GM23338 (cell line): ENCODE data around the gene CGB2. TPM values are rescaled to one million over a fixed set of nuclear protein-coding genes. Genes with fewer than 3 reads are reported as not detected.

Experiments used
- ATAC-seq: fragments of 200-7000 bp; cut with Tn5 transposase; 3 replicates; pipeline ENCODE4 v1.9.1; 2020
- DNase-seq: peaks from one replicate; pipeline ENCODE4 v3.0.0-alpha.2; 2015; ENCODE audit warnings: low spot score
- H2AFZ ChIP-seq: fragments of 200-600 bp; sonication (generic); 2 replicates; pipeline ENCODE4 v1.8.0; 2016; ENCODE audit warnings: antibody characterized with exemption, mild to moderate bottlenecking, moderate library complexity
- H3F3A ChIP-seq: fragments of 200-600 bp; sonication (generic); replicated peaks from 2 replicates; pipeline ENCODE4 v1.8.0; 2017; ENCODE audit warnings: antibody characterized with exemption, mixed run types, low read depth
- H3K27ac ChIP-seq: fragments of 200-600 bp; sonication (generic); 2 replicates; pipeline ENCODE4 v1.6.1; 2016; ENCODE audit warnings: low read depth
- H3K27me3 ChIP-seq: fragments of 200-600 bp; sonication (generic); 2 replicates; pipeline ENCODE4 v1.8.0; 2016; ENCODE audit warnings: mild to moderate bottlenecking, mixed run types, moderate library complexity; ENCODE audit not compliant: insufficient read depth
- H3K36me3 ChIP-seq: fragments of 200-600 bp; sonication (generic); 2 replicates; pipeline ENCODE4 v1.8.0; 2016; ENCODE audit warnings: mild to moderate bottlenecking; ENCODE audit not compliant: insufficient read depth
- H3K4me1 ChIP-seq: fragments of 200-600 bp; sonication (generic); 2 replicates; pipeline ENCODE4 v1.8.0; 2016; ENCODE audit warnings: mild to moderate bottlenecking, moderate library complexity; ENCODE audit not compliant: insufficient read depth
- H3K4me2 ChIP-seq: fragments of 200-600 bp; sonication (generic); 2 replicates; pipeline ENCODE4 v1.7.1; 2017; ENCODE audit warnings: mixed run types
- H3K4me3 ChIP-seq: fragments of 200-600 bp; sonication (generic); 2 replicates; pipeline ENCODE4 v1.6.1; 2016; ENCODE audit warnings: mixed run types
- H3K79me2 ChIP-seq: fragments of 200-600 bp; sonication (generic); replicated peaks from 2 replicates; pipeline ENCODE4 v1.8.0; 2017; ENCODE audit warnings: mild to moderate bottlenecking; ENCODE audit not compliant: insufficient read depth
- H3K9me2 ChIP-seq: fragments of 200-600 bp; sonication (generic); 2 replicates; pipeline ENCODE4 v1.8.0; 2017; ENCODE audit not compliant: insufficient read depth
- H4K20me1 ChIP-seq: fragments of 200-600 bp; sonication (generic); replicated peaks from 2 replicates; pipeline ENCODE4 v1.8.0; 2017; ENCODE audit warnings: mild to moderate bottlenecking; ENCODE audit not compliant: insufficient read depth
- H3K27ac Mint-ChIP-seq: 2 replicates; pipeline ENCODE4 v1.8.0; 2020; ENCODE audit warnings: inconsistent platforms, mild to moderate bottlenecking, moderate library complexity, mixed read lengths
- H3K27me3 Mint-ChIP-seq: 3 replicates; pipeline ENCODE4 v1.8.0; 2022; ENCODE audit warnings: low read depth, mild to moderate bottlenecking, moderate library complexity, mixed read lengths, inconsistent platforms; ENCODE audit not compliant: insufficient read depth, poor library complexity
- H3K36me3 Mint-ChIP-seq: 3 replicates; pipeline ENCODE4 v1.8.0; 2021; ENCODE audit warnings: low read depth, mild to moderate bottlenecking, inconsistent platforms, moderate library complexity, mixed read lengths
- H3K4me1 Mint-ChIP-seq: 3 replicates; pipeline ENCODE4 v1.8.0; 2020; ENCODE audit warnings: mild to moderate bottlenecking, inconsistent platforms, mixed read lengths
- H3K4me3 Mint-ChIP-seq: 3 replicates; pipeline ENCODE4 v1.8.0; 2021; ENCODE audit warnings: moderate library complexity, mild to moderate bottlenecking, inconsistent platforms, mixed read lengths
- H3K9me3 Mint-ChIP-seq: 3 replicates; pipeline ENCODE4 v1.8.0; 2020; ENCODE audit warnings: moderate library complexity, mild to moderate bottlenecking, inconsistent platforms, mixed read lengths
- CREB1 ChIP-seq: fragments of 250-450 bp; sonication (Bioruptor Pico); IDR thresholded peaks from 2 replicates; pipeline ENCODE4 v1.5.0; 2020; ENCODE audit warnings: low read depth, mild to moderate bottlenecking, moderate library complexity
- JUNB ChIP-seq: IDR thresholded peaks from one replicate; pipeline ENCODE4 v1.6.1; 2016; ENCODE audit warnings: antibody characterized with exemption; ENCODE audit not compliant: unreplicated experiment
- POLR2AphosphoS5 ChIP-seq: IDR thresholded peaks from 2 replicates; pipeline ENCODE4 v1.6.1; 2016; ENCODE audit warnings: antibody characterized with exemption, low read depth
- ZNF331 ChIP-seq: fragments of 250-450 bp; sonication (Bioruptor Pico); IDR thresholded peaks from 2 replicates; pipeline ENCODE4 v1.5.0; 2020; ENCODE audit warnings: low read depth, mild to moderate bottlenecking, moderate library complexity
- polyA plus RNA-seq: library from polyadenylated mRNA; unstranded; fragments of >200 nt; fragmentation: Nextera tagmentation; extraction: Ambion mirVana; gene quantifications from 2 replicates; pipeline ENCODE4 v1.2.1, GENCODE V29; 2016
- total RNA-seq: library from RNA; depleted of rRNA; stranded (reverse); fragments of >200 nt; shearing (Covaris generic); gene quantifications from 2 replicates; pipeline ENCODE4 v1.2.3, GENCODE V29; 2014
- TF ChIP-seq, protein P1 (sequence below): fragments of 250-450 bp; sonication (Bioruptor Pico); IDR thresholded peaks from 2 replicates; pipeline ENCODE4 v1.5.0; 2020; ENCODE audit warnings: mild to moderate bottlenecking, moderate library complexity
- TF ChIP-seq, protein P2 (sequence below), 2 experiments: fragments of 200-600 bp in 1 of 2; sonication (generic) in 1 of 2; conservative IDR thresholded peaks; 2 replicates each; pipeline versions ENCODE4 v1.5.1 to v1.6.1; 2016 to 2017; ENCODE audit warnings: antibody characterized with exemption in 2 of 2, low read depth in 2 of 2, mild to moderate bottlenecking in 2 of 2, moderate library complexity in 1 of 2
- TF ChIP-seq, protein P3 (sequence below): IDR thresholded peaks from one replicate; pipeline ENCODE4 v1.6.1; 2018; ENCODE audit warnings: antibody characterized with exemption; ENCODE audit not compliant: unreplicated experiment
- TF ChIP-seq, protein P4 (sequence below): IDR thresholded peaks from 2 replicates; pipeline ENCODE4 v1.6.1; 2016; ENCODE audit warnings: antibody characterized with exemption

Gene CGB2
- total and polyA plus RNA-seq, 2 experiments from 2014 or later: 0.57 TPM; not detected in 1

DNA sequence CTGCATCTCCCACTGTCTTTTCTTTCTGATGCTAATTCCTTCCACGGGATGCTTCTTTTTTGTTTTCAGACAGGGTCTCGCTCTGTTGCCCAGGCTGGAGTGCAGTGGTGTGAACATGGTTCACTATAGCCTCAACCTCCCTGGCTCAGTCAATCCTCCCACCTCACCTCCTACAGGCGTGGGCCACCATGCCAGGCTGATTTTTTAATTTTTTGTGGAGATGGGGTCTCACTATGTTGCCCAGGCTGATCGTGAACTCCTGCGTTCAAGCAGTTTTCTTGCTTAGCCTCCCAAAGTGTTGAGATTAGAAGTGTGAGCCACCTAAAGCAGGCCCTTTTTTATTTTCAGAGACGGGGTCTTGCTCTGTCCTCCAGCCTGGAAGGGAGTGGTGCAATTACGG, 43.4 kb upstream of the CGB2 start (continued):
- TF ChIP-seq, protein P1, sequence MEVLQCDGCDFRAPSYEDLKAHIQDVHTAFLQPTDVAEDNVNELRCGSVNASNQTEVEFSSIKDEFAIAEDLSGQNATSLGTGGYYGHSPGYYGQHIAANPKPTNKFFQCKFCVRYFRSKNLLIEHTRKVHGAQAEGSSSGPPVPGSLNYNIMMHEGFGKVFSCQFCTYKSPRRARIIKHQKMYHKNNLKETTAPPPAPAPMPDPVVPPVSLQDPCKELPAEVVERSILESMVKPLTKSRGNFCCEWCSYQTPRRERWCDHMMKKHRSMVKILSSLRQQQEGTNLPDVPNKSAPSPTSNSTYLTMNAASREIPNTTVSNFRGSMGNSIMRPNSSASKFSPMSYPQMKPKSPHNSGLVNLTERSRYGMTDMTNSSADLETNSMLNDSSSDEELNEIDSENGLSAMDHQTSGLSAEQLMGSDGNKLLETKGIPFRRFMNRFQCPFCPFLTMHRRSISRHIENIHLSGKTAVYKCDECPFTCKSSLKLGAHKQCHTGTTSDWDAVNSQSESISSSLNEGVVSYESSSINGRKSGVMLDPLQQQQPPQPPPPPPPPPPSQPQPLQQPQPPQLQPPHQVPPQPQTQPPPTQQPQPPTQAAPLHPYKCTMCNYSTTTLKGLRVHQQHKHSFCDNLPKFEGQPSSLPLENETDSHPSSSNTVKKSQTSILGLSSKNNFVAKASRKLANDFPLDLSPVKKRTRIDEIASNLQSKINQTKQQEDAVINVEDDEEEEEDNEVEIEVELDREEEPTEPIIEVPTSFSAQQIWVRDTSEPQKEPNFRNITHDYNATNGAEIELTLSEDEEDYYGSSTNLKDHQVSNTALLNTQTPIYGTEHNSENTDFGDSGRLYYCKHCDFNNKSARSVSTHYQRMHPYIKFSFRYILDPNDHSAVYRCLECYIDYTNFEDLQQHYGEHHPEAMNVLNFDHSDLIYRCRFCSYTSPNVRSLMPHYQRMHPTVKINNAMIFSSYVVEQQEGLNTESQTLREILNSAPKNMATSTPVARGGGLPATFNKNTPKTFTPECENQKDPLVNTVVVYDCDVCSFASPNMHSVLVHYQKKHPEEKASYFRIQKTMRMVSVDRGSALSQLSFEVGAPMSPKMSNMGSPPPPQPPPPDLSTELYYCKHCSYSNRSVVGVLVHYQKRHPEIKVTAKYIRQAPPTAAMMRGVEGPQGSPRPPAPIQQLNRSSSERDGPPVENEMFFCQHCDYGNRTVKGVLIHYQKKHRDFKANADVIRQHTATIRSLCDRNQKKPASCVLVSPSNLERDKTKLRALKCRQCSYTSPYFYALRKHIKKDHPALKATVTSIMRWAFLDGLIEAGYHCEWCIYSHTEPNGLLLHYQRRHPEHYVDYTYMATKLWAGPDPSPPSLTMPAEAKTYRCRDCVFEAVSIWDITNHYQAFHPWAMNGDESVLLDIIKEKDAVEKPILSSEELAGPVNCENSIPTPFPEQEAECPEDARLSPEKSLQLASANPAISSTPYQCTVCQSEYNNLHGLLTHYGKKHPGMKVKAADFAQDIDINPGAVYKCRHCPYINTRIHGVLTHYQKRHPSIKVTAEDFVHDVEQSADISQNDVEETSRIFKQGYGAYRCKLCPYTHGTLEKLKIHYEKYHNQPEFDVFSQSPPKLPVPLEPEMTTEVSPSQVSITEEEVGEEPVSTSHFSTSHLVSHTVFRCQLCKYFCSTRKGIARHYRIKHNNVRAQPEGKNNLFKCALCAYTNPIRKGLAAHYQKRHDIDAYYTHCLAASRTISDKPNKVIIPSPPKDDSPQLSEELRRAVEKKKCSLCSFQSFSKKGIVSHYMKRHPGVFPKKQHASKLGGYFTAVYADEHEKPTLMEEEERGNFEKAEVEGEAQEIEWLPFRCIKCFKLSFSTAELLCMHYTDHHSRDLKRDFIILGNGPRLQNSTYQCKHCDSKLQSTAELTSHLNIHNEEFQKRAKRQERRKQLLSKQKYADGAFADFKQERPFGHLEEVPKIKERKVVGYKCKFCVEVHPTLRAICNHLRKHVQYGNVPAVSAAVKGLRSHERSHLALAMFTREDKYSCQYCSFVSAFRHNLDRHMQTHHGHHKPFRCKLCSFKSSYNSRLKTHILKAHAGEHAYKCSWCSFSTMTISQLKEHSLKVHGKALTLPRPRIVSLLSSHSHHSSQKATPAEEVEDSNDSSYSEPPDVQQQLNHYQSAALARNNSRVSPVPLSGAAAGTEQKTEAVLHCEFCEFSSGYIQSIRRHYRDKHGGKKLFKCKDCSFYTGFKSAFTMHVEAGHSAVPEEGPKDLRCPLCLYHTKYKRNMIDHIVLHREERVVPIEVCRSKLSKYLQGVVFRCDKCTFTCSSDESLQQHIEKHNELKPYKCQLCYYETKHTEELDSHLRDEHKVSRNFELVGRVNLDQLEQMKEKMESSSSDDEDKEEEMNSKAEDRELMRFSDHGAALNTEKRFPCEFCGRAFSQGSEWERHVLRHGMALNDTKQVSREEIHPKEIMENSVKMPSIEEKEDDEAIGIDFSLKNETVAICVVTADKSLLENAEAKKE (CRISPR knock-in tag): no peak
- TF ChIP-seq JUNB: no peak

DNA sequence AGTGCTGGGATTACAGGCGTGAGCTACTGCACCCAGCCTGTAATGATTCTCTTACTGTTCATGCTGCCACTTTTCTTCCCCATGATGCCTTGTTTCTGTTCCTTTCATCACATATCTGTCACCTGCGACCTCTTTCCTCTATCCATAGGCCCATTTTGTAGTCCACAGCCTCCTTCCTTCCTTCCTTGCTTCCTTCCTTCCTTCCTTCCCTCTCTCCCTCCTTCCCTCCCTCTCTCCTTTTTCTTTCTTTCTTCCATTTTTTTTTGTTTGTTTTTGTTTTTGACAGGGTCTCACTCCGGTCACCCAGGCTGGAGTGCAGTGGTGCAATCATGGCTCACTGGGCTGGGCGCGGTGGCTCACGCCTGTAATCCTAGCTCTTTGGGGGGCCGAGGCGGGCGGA, 42.8 kb upstream of the CGB2 start:
- Histone ChIP-seq H3K9me2 (no peaks in the 10 kb centered on the region), H3K4me1 (peaks cover 7% of the 10 kb centered on the region; the same call in 1 of the 2 replicates), H2AFZ (no peak overlapping the region), H3K27me3 (no peaks in the 10 kb centered on the region), H3K79me2 (peaks cover 16% of the 10 kb centered on the region; the same call in 1 of the 2 replicates), H3K27ac (no peak overlapping the region), H3K4me2 (no peak overlapping the region), H3K4me3 (no peak overlapping the region), H4K20me1 (peaks cover 10% of the 10 kb centered on the region), H3F3A (0 out of 2 replicates have a peak, but pooled peaks cover 3% of the 10 kb centered on the region), H3K36me3 (peaks cover 6% of the 10 kb centered on the region)
- ATAC-seq: no peak
- Mint-ChIP-seq H3K4me1 (peaks cover 13% of the 10 kb centered on the region; the same call in 2 of the 3 replicates), H3K4me3 (no peak overlapping the region; the same call in 2 of the 3 replicates), H3K27ac (no peak overlapping the region), H3K36me3 (peaks cover 47% of the 10 kb centered on the region), H3K27me3 (peaks cover 11% of the 10 kb centered on the region), H3K9me3 (no peaks in the 10 kb centered on the region)
- DNase-seq: no peak
- TF ChIP-seq JUNB (no peak), POLR2AphosphoS5 (no peak), ZNF331 (CRISPR knock-in tag) (no peak), CREB1 (CRISPR knock-in tag) (no peak)
- TF ChIP-seq, protein P2, sequence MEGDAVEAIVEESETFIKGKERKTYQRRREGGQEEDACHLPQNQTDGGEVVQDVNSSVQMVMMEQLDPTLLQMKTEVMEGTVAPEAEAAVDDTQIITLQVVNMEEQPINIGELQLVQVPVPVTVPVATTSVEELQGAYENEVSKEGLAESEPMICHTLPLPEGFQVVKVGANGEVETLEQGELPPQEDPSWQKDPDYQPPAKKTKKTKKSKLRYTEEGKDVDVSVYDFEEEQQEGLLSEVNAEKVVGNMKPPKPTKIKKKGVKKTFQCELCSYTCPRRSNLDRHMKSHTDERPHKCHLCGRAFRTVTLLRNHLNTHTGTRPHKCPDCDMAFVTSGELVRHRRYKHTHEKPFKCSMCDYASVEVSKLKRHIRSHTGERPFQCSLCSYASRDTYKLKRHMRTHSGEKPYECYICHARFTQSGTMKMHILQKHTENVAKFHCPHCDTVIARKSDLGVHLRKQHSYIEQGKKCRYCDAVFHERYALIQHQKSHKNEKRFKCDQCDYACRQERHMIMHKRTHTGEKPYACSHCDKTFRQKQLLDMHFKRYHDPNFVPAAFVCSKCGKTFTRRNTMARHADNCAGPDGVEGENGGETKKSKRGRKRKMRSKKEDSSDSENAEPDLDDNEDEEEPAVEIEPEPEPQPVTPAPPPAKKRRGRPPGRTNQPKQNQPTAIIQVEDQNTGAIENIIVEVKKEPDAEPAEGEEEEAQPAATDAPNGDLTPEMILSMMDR (conservative IDR thresholded peaks at IDR 0.05; ENCODE audit: low read depth in 2 of 2): no peak
- TF ChIP-seq, protein P3, sequence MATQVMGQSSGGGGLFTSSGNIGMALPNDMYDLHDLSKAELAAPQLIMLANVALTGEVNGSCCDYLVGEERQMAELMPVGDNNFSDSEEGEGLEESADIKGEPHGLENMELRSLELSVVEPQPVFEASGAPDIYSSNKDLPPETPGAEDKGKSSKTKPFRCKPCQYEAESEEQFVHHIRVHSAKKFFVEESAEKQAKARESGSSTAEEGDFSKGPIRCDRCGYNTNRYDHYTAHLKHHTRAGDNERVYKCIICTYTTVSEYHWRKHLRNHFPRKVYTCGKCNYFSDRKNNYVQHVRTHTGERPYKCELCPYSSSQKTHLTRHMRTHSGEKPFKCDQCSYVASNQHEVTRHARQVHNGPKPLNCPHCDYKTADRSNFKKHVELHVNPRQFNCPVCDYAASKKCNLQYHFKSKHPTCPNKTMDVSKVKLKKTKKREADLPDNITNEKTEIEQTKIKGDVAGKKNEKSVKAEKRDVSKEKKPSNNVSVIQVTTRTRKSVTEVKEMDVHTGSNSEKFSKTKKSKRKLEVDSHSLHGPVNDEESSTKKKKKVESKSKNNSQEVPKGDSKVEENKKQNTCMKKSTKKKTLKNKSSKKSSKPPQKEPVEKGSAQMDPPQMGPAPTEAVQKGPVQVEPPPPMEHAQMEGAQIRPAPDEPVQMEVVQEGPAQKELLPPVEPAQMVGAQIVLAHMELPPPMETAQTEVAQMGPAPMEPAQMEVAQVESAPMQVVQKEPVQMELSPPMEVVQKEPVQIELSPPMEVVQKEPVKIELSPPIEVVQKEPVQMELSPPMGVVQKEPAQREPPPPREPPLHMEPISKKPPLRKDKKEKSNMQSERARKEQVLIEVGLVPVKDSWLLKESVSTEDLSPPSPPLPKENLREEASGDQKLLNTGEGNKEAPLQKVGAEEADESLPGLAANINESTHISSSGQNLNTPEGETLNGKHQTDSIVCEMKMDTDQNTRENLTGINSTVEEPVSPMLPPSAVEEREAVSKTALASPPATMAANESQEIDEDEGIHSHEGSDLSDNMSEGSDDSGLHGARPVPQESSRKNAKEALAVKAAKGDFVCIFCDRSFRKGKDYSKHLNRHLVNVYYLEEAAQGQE: no peak
- TF ChIP-seq, protein P4, sequence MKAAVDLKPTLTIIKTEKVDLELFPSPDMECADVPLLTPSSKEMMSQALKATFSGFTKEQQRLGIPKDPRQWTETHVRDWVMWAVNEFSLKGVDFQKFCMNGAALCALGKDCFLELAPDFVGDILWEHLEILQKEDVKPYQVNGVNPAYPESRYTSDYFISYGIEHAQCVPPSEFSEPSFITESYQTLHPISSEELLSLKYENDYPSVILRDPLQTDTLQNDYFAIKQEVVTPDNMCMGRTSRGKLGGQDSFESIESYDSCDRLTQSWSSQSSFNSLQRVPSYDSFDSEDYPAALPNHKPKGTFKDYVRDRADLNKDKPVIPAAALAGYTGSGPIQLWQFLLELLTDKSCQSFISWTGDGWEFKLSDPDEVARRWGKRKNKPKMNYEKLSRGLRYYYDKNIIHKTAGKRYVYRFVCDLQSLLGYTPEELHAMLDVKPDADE: no peak
